SK-N-SH treated with all-trans-retinoic acid at 6 μM for 48 hours (cell line): Measurements from ENCODE around the gene DDX1.

Source experiments
- ATAC-seq: fragments of 200-7000 bp; cut with Tn5 transposase; 3 replicates; pipeline ENCODE4 v1.9.1; 2020; ENCODE audit warnings: mild to moderate bottlenecking, moderate library complexity
- ARNTL ChIP-seq: fragments of 450-650 bp; formaldehyde crosslinking; IDR thresholded peaks from 2 replicates; pipeline ENCODE4 v1.5.0; 2020; ENCODE audit warnings: low read depth, mild to moderate bottlenecking, moderate library complexity, borderline replicate concordance
- BACH2 ChIP-seq: fragments of 250-450 bp; sonication (Bioruptor Pico); IDR thresholded peaks from 2 replicates; pipeline ENCODE4 v1.9.0; 2021; ENCODE audit warnings: mild to moderate bottlenecking, borderline replicate concordance
- CREB5 ChIP-seq: fragments of 250-450 bp; sonication (Bioruptor Pico); IDR thresholded peaks from 2 replicates; pipeline ENCODE4 v1.5.1; 2020; ENCODE audit warnings: low read depth, mild to moderate bottlenecking, moderate library complexity
- CSDC2 ChIP-seq: fragments of 250-450 bp; sonication (Bioruptor Pico); IDR thresholded peaks from 2 replicates; pipeline ENCODE4 v1.5.0; 2020; ENCODE audit warnings: mild to moderate bottlenecking, moderate library complexity
- CSRNP3 ChIP-seq: fragments of 250-450 bp; sonication (Bioruptor Pico); IDR thresholded peaks from 2 replicates; pipeline ENCODE4 v1.5.1; 2021; ENCODE audit warnings: mild to moderate bottlenecking, moderate library complexity
- ESRRG ChIP-seq: fragments of 250-450 bp; sonication (Bioruptor Pico); IDR thresholded peaks from 2 replicates; pipeline ENCODE4 v1.6.1; 2021; ENCODE audit warnings: mild to moderate bottlenecking
- GLIS3 ChIP-seq: fragments of 250-450 bp; sonication (Bioruptor Pico); IDR thresholded peaks from 2 replicates; pipeline ENCODE4 v1.5.0; 2020; ENCODE audit warnings: mild to moderate bottlenecking, moderate library complexity
- ISL1 ChIP-seq: fragments of 250-450 bp; sonication (Bioruptor Pico); IDR thresholded peaks from 2 replicates; pipeline ENCODE4 v2.1.2; 2022; ENCODE audit warnings: mild to moderate bottlenecking, moderate library complexity
- OSR1 ChIP-seq: fragments of 250-450 bp; sonication (Bioruptor Pico); IDR thresholded peaks from 2 replicates; pipeline ENCODE4 v1.8.0; 2022; ENCODE audit warnings: moderate library complexity, mild to moderate bottlenecking, inconsistent platforms
- PATZ1 ChIP-seq: fragments of 250-450 bp; sonication (Bioruptor Pico); IDR thresholded peaks from 2 replicates; pipeline ENCODE4 v1.8.0; 2020; ENCODE audit warnings: mild to moderate bottlenecking, moderate library complexity, borderline replicate concordance
- PPARA ChIP-seq: fragments of 250-450 bp; sonication (Bioruptor Pico); IDR thresholded peaks from 2 replicates; pipeline ENCODE4 v1.5.0; 2020; ENCODE audit warnings: mild to moderate bottlenecking, borderline replicate concordance
- RARB ChIP-seq: fragments of 250-450 bp; sonication (Bioruptor Pico); IDR thresholded peaks from 2 replicates; pipeline ENCODE4 v1.8.0; 2021; ENCODE audit warnings: mild to moderate bottlenecking, moderate library complexity
- SNAI2 ChIP-seq: fragments of 250-450 bp; sonication (Bioruptor Pico); IDR thresholded peaks from 2 replicates; pipeline ENCODE4 v1.5.0; 2020; ENCODE audit warnings: mild to moderate bottlenecking, moderate library complexity
- TCF4 ChIP-seq: fragments of 250-450 bp; sonication (Bioruptor Pico); IDR thresholded peaks from 2 replicates; pipeline ENCODE4 v1.8.0; 2021; ENCODE audit warnings: mild to moderate bottlenecking, moderate library complexity, borderline replicate concordance
- TOX ChIP-seq: fragments of 250-450 bp; sonication (Bioruptor Pico); IDR thresholded peaks from 2 replicates; pipeline ENCODE4 v1.8.0; 2021; ENCODE audit warnings: mild to moderate bottlenecking, moderate library complexity, borderline replicate concordance
- TSHZ2 ChIP-seq: fragments of 250-450 bp; sonication (Bioruptor Pico); IDR thresholded peaks from 2 replicates; pipeline ENCODE4 v1.5.0; 2020; ENCODE audit warnings: mild to moderate bottlenecking, moderate library complexity
- ZC3H10 ChIP-seq: fragments of 250-450 bp; sonication (Bioruptor Pico); IDR thresholded peaks from 2 replicates; pipeline ENCODE4 v1.5.1; 2021; ENCODE audit warnings: mild to moderate bottlenecking, moderate library complexity
- ZFP3 ChIP-seq: fragments of 250-450 bp; sonication (Bioruptor Pico); IDR thresholded peaks from 2 replicates; pipeline ENCODE4 v1.5.0; 2020; ENCODE audit warnings: mild to moderate bottlenecking, moderate library complexity
- ZNF565 ChIP-seq: fragments of 450-650 bp; formaldehyde crosslinking; conservative IDR thresholded peaks from 2 replicates; pipeline ENCODE4 v1.5.0; 2020; ENCODE audit warnings: low read depth, mild to moderate bottlenecking, moderate library complexity
- ZNF70 ChIP-seq: fragments of 450-650 bp; formaldehyde crosslinking; IDR thresholded peaks from 2 replicates; pipeline ENCODE4 v1.5.0; 2020; ENCODE audit warnings: mild to moderate bottlenecking, moderate library complexity
- ZNF8 ChIP-seq: fragments of 450-650 bp; formaldehyde crosslinking; IDR thresholded peaks from 2 replicates; pipeline ENCODE4 v1.5.0; 2020; ENCODE audit warnings: mild to moderate bottlenecking, moderate library complexity

DDX1 gene

GRCh38 chr2:15616850-15617777, 25.4 kb downstream of the DDX1 start:
- TF ChIP-seq CSDC2 (CRISPR knock-in tag), result no peak
- no peak for TF ChIP-seq PPARA
- no peak for TF ChIP-seq TCF4 (CRISPR knock-in tag)
- no peak for TF ChIP-seq TOX
- no peak for TF ChIP-seq PATZ1 (CRISPR knock-in tag)
- TF ChIP-seq BACH2 (CRISPR knock-in tag), result no peak
- TF ChIP-seq SNAI2 (CRISPR knock-in tag), result no peak
- TF ChIP-seq ISL1 (CRISPR knock-in tag), result no peak
- no peak for TF ChIP-seq ARNTL
- TF ChIP-seq ESRRG (CRISPR knock-in tag), result no peak
- TF ChIP-seq ZNF565, result no peak
- no peak for TF ChIP-seq CSRNP3 (CRISPR knock-in tag)
- TF ChIP-seq GLIS3 (CRISPR knock-in tag), result no peak
- TF ChIP-seq, all 23 proteins: peak for 0
- ATAC-seq, result no peak

- ATAC-seq, result no peak
- TF ChIP-seq PATZ1 (CRISPR knock-in tag) (no peak), ZC3H10 (CRISPR knock-in tag) (no peak), BACH2 (CRISPR knock-in tag) (no peak), OSR1 (CRISPR knock-in tag) (no peak), TSHZ2 (CRISPR knock-in tag) (no peak), ZNF8 (no peak), ARNTL (no peak), ZNF70 (CRISPR knock-in tag) (no peak), TCF4 (CRISPR knock-in tag) (no peak), ISL1 (CRISPR knock-in tag) (no peak), ZFP3 (CRISPR knock-in tag) (no peak), GLIS3 (CRISPR knock-in tag) (no peak), TOX (no peak), CSRNP3 (CRISPR knock-in tag) (no peak), CREB5 (no peak), RARB (CRISPR knock-in tag) (no peak), CSDC2 (CRISPR knock-in tag) (no peak), ZNF565 (no peak), ESRRG (CRISPR knock-in tag) (no peak)
Measured at GRCh38 chr2:15617778-15618448, 26.2 kb downstream of the DDX1 start.
